Natural killer cell (primary cell): Measurements from ENCODE around the gene TBC1D4. TPM values are rescaled to one million over a fixed set of nuclear protein-coding genes. Genes with fewer than 3 reads are reported as not detected.

Experiments
- ATAC-seq, 3 donors: fragments of 150-1000 bp in 2 of 3; fragments of 200-7000 bp in 1 of 3; cut with Tn5 transposase; 1 replicate in 1 of 3; 2 replicates in 2 of 3; pipeline ENCODE4 v1.10.0; 2021; ENCODE audit warnings: mild to moderate bottlenecking in 2 of 3, moderate library complexity in 2 of 3
- DNase-seq, 2 donors: peaks; one replicate each; pipeline versions ENCODE4 v3.0.0 to v3.0.0-alpha.2; 2013 to 2021; ENCODE audit warnings: mixed read lengths in 1 of 2
- H3K27ac ChIP-seq: one replicate; pipeline ENCODE4 v1.5.1; 2013; ENCODE audit warnings: mild to moderate bottlenecking, low read length
- H3K27me3 ChIP-seq: one replicate; pipeline ENCODE4 v1.6.1; 2013; ENCODE audit warnings: low read length; ENCODE audit not compliant: control insufficient read depth, insufficient read depth
- H3K36me3 ChIP-seq: one replicate; pipeline ENCODE4 v1.6.1; 2013; ENCODE audit warnings: low read length; ENCODE audit not compliant: control insufficient read depth, insufficient read depth
- H3K4me1 ChIP-seq: one replicate; pipeline ENCODE4 v1.6.1; 2013; ENCODE audit warnings: low read length; ENCODE audit not compliant: control insufficient read depth, insufficient read depth
- H3K4me3 ChIP-seq: one replicate; pipeline ENCODE4 v1.5.1; 2013; ENCODE audit warnings: low read length
- H3K9me3 ChIP-seq: one replicate; pipeline ENCODE4 v1.6.1; 2013; ENCODE audit warnings: low read length; ENCODE audit not compliant: control insufficient read depth, insufficient read depth
- H3K27ac Mint-ChIP-seq, 2 donors: one replicate each; pipeline ENCODE4 v1.8.0; 2022; ENCODE audit warnings: mild to moderate bottlenecking in 2 of 2, mixed read lengths in 2 of 2, moderate library complexity in 1 of 2
- H3K27me3 Mint-ChIP-seq, 2 donors: one replicate each; pipeline ENCODE4 v1.8.0; 2022; ENCODE audit warnings: low read depth in 2 of 2, mixed read lengths in 2 of 2
- H3K36me3 Mint-ChIP-seq: one replicate; pipeline ENCODE4 v1.8.0; 2022; ENCODE audit warnings: mixed read lengths
- H3K4me1 Mint-ChIP-seq, 2 donors: one replicate each; pipeline ENCODE4 v1.8.0; 2022; ENCODE audit warnings: mixed read lengths in 2 of 2
- H3K4me3 Mint-ChIP-seq: one replicate; pipeline ENCODE4 v1.8.0; 2022; ENCODE audit warnings: mild to moderate bottlenecking, moderate library complexity, mixed read lengths
- H3K9me3 Mint-ChIP-seq, 2 donors: one replicate each; pipeline ENCODE4 v1.8.0; 2022; ENCODE audit warnings: mixed read lengths in 2 of 2
- CTCF ChIP-seq: fragments of 200-600 bp; IDR thresholded peaks from one replicate; pipeline ENCODE4 v1.8.0; 2022; ENCODE audit warnings: antibody characterized with exemption
- WGBS: methylation state at CpG from one replicate; pipeline ENCODE4 v1.1.7; 2013; ENCODE audit warnings: missing lambda C conversion rate; ENCODE audit not compliant: insufficient coverage; 5-methylcytosine and 5-hydroxymethylcytosine counted together
- intact Hi-C: fragments of 100-400 bp; cut with micrococcal nuclease; formaldehyde crosslinking; loops from one replicate; pipeline ENCODE4 v1.14.2; 2022
- total RNA-seq, 4 donors: library from RNA; stranded (reverse); fragments of 120-200 nt in 1 of 4; gene quantifications; one replicate each; pipeline versions ENCODE4 v1.2.3 to v1.2.4, GENCODE V29; 2013 to 2022

TBC1D4 gene
- total RNA-seq, 3 donors from 2014 or later (not counting 1 experiment from before 2014, with no cell fraction given) = 0.54 to 5.1 (median 3.7) TPM

DNA sequence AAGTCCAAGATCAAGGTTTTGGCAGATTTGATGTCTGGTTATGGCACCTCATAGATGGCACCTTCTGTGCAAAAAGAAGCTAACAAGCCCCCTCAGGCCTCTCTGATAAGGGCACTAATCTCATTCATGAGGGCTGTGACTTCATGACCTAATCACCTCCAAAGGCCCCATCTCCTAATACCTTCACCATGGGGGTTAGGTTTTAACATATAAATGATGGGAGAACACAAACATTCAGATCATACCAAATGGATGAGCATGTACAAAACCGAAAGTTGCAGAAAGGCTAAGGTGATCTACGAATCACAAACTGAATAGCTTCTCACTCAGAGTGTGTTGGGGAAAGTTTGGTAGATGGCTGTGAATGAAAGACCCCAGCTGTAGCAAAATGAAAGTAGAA is 217.4 kb downstream of the TBC1D4 start:
- H3K9me3 ChIP-seq = no peaks in the 10 kb centered on the region
- intact Hi-C loops = no loop called here
- H3K36me3 Mint-ChIP-seq = no peaks in the 10 kb centered on the region

GRCh38 chr13:75263741-75264407 is 218.1 kb downstream of the TBC1D4 start:
- ATAC-seq = no peak
- no peak for DNase-seq
- TF ChIP-seq CTCF = no peak
- Histone ChIP-seq H3K4me1 (no peaks in the 10 kb centered on the region), H3K27me3 (no peaks in the 10 kb centered on the region), H3K27ac (no peak overlapping the region), H3K4me3 (no peak overlapping the region), H3K36me3 (no peaks in the 10 kb centered on the region), H3K9me3 (no peaks in the 10 kb centered on the region)
- H3K4me1 Mint-ChIP-seq = no peaks in the 10 kb centered on the region
- H3K27ac Mint-ChIP-seq = no peak overlapping the region
- intact Hi-C loops = no loop called here
- no CpG with 5 or more reads among the region's 1 CpG for WGBS
- H3K4me3 Mint-ChIP-seq = no peak overlapping the region
- peaks cover 0 to 6% of the 10 kb centered on the region in 2 donors for H3K27me3 Mint-ChIP-seq
- H3K36me3 Mint-ChIP-seq = no peaks in the 10 kb centered on the region
- H3K9me3 Mint-ChIP-seq = no peaks in the 10 kb centered on the region

More for the DNA sequence above, 217.4 kb downstream of the TBC1D4 start:
- TF ChIP-seq CTCF = no peak
- Mint-ChIP-seq H3K4me1 (no peaks in the 10 kb centered on the region), H3K27ac (no peak overlapping the region), H3K27me3 (peaks cover 0 to 6% of the 10 kb centered on the region in 2 donors), H3K4me3 (no peak overlapping the region), H3K9me3 (no peaks in the 10 kb centered on the region)
- WGBS = 97% methylated on average over 2 of the region's 2 CpGs
- Histone ChIP-seq H3K4me3 (no peak overlapping the region), H3K27me3 (no peaks in the 10 kb centered on the region), H3K36me3 (no peaks in the 10 kb centered on the region), H3K27ac (no peak overlapping the region), H3K4me1 (no peaks in the 10 kb centered on the region)
- DNase-seq (no peak), ATAC-seq (no peak)

DNA sequence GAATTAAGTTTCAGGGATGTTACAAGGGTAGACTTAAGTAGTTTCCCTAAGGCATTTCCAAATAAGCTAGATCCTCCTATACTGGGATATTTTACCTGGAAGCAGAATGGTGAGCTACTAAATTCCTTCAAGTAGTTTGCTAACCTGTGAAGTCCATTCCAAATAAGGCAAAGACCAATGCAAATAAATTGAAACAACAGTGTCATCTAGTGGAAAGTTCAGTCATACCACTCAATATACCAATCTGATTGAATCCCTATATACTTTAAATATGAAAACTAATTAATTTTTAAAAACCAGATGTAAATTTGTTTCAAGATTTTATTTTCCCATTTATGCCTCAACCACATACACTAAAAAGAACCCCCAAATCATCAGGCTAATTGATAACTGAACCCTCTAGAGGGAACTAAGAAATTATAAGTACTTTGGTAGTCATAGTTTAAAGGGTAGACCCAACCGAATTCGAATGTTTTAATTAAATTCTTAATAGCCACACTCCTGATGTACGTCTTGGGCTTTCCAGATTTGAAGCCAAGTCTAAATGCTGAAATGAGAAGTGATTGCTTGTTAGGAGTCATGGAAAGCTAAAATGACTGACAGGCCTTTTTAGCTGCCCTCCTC is 223.7 kb downstream of the TBC1D4 start:
- H3K36me3 ChIP-seq = no peaks in the 10 kb centered on the region
- no peaks in the 10 kb centered on the region for H3K4me1 ChIP-seq
- Mint-ChIP-seq H3K4me1 (no peaks in the 10 kb centered on the region), H3K9me3 (no peaks in the 10 kb centered on the region), H3K27ac (no peak overlapping the region), H3K4me3 (no peak overlapping the region), H3K27me3 (peaks cover 5 to 30% of the 10 kb centered on the region in 2 donors), H3K36me3 (no peaks in the 10 kb centered on the region)
- H3K27me3 ChIP-seq = no peaks in the 10 kb centered on the region
- ATAC-seq (no peak), DNase-seq (peak in 1 of 2 donors; percentile 52)
- no peaks in the 10 kb centered on the region for H3K9me3 ChIP-seq
- WGBS = 84% methylated on average over 3 of the region's 3 CpGs
- intact Hi-C loops = no loop called here
- no peak for TF ChIP-seq CTCF
- H3K27ac ChIP-seq = no peak overlapping the region
- H3K4me3 ChIP-seq = no peak overlapping the region
